Measurements from ENCODE around the gene PCID2. TPM values are rescaled to one million over a fixed set of nuclear protein-coding genes. Genes with fewer than 3 reads are reported as not detected.

PCID2 gene
- total and polyA plus RNA-seq, 2 experiments from 2014 or later: 79.6 to 107 TPM

GRCh38 chr13:113196970-113197737 lies 11.3 kb downstream of the PCID2 start:
- Histone ChIP-seq H3K36me3 (ENCODE audit: insufficient read depth) (peaks cover 45% of the 10 kb centered on the region), H3K27ac (ENCODE audit: low read depth) (no peak overlapping the region), H4K20me1 (replicated peaks; ENCODE audit: insufficient read depth) (peaks cover 44% of the 10 kb centered on the region), H3K79me2 (replicated peaks; ENCODE audit: insufficient read depth) (peaks cover 41% of the 10 kb centered on the region), H3F3A (replicated peaks; ENCODE audit: low read depth) (no peaks in the 10 kb centered on the region), H3K4me2 (no peak overlapping the region), H3K9me2 (ENCODE audit: insufficient read depth) (no peaks in the 10 kb centered on the region), H3K4me3 (no peak overlapping the region), H3K4me1 (ENCODE audit: insufficient read depth) (no peaks in the 10 kb centered on the region), H3K27me3 (ENCODE audit: insufficient read depth) (no peaks in the 10 kb centered on the region), H2AFZ (no peak overlapping the region)
- Mint-ChIP-seq H3K27me3 (ENCODE audit: insufficient read depth, low read depth, poor library complexity) (no peaks in the 10 kb centered on the region), H3K4me1 (no peaks in the 10 kb centered on the region), H3K27ac (no peak overlapping the region), H3K9me3 (no peaks in the 10 kb centered on the region), H3K4me3 (no peak overlapping the region), H3K36me3 (ENCODE audit: low read depth) (peaks cover 75% of the 10 kb centered on the region)
- ATAC-seq: no peak
- no peak for DNase-seq (ENCODE audit: low spot score)
- TF ChIP-seq, protein P1, sequence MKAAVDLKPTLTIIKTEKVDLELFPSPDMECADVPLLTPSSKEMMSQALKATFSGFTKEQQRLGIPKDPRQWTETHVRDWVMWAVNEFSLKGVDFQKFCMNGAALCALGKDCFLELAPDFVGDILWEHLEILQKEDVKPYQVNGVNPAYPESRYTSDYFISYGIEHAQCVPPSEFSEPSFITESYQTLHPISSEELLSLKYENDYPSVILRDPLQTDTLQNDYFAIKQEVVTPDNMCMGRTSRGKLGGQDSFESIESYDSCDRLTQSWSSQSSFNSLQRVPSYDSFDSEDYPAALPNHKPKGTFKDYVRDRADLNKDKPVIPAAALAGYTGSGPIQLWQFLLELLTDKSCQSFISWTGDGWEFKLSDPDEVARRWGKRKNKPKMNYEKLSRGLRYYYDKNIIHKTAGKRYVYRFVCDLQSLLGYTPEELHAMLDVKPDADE (IDR thresholded peaks at IDR 0.05): no peak
- no peak for TF ChIP-seq ZNF331 (CRISPR knock-in tag; IDR thresholded peaks at IDR 0.05; ENCODE audit: low read depth)
- no peak for TF ChIP-seq EZH2phosphoT487 (IDR thresholded peaks at IDR 0.05; ENCODE audit: unreplicated experiment)
- no peak for TF ChIP-seq CREB1 (CRISPR knock-in tag; IDR thresholded peaks at IDR 0.05; ENCODE audit: low read depth)
- no peak for TF ChIP-seq JUNB (IDR thresholded peaks at IDR 0.05; ENCODE audit: unreplicated experiment)
- no peak for TF ChIP-seq EZH2 (IDR thresholded peaks at IDR 0.05; ENCODE audit: low read depth, unreplicated experiment)
- TF ChIP-seq STAT1 (IDR thresholded peaks at IDR 0.05; ENCODE audit: unreplicated experiment): no peak
- no peak for TF ChIP-seq ZNF114 (CRISPR knock-in tag; IDR thresholded peaks at IDR 0.05)
- TF ChIP-seq POLR2AphosphoS5 (IDR thresholded peaks at IDR 0.05; ENCODE audit: low read depth): no peak
- TF ChIP-seq ZNF462 (CRISPR knock-in tag; IDR thresholded peaks at IDR 0.05): no peak
- TF ChIP-seq NANOG (IDR thresholded peaks at IDR 0.05; ENCODE audit: borderline replicate concordance): no peak
- no peak for TF ChIP-seq REST (IDR thresholded peaks at IDR 0.05; ENCODE audit: unreplicated experiment)
- no peak for TF ChIP-seq CTCF (conservative IDR thresholded peaks at IDR 0.05; ENCODE audit: low read depth in 2 of 2)
